ENCODE results near the gene ZNF407.

The ZNF407 gene

DNA sequence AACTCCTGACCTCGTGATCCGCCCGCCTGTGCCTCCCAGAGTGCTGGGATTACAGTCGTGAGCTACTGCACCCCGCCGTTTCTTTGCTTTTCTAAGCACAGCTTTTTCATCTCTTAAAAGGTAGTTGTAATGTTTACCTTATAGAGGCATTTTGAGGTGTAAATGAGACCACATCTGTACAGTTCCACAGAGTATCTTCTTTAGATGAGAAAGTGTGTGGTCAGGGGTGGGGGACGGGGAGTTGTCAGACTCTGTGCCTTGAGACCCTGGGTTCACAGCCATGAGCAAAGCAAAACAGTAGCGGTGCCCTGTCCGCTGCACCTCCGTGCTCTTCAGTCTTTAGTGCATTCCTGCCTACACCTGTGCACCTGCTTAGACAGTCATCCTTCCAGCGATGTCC, 251.6 kb downstream of the ZNF407 start:
- Histone ChIP-seq H3K4me1 (ENCODE audit: insufficient read depth, poor library complexity, severe bottlenecking) (no peaks in the 10 kb centered on the region), H3K27me3 (ENCODE audit: insufficient read depth, poor library complexity, severe bottlenecking) (no peaks in the 10 kb centered on the region), H3K4me3 (ENCODE audit: severe bottlenecking) (no peak overlapping the region), H3K9me3 (ENCODE audit: severe bottlenecking) (no peaks in the 10 kb centered on the region), H3K36me3 (ENCODE audit: low read depth) (no peaks in the 10 kb centered on the region), H3K27ac (ENCODE audit: poor library complexity, severe bottlenecking) (no peak overlapping the region)
- ATAC-seq (ENCODE audit: low read depth) (no peak), DNase-seq (ENCODE audit: low spot score) (no peak)
- TF ChIP-seq, protein P1, sequence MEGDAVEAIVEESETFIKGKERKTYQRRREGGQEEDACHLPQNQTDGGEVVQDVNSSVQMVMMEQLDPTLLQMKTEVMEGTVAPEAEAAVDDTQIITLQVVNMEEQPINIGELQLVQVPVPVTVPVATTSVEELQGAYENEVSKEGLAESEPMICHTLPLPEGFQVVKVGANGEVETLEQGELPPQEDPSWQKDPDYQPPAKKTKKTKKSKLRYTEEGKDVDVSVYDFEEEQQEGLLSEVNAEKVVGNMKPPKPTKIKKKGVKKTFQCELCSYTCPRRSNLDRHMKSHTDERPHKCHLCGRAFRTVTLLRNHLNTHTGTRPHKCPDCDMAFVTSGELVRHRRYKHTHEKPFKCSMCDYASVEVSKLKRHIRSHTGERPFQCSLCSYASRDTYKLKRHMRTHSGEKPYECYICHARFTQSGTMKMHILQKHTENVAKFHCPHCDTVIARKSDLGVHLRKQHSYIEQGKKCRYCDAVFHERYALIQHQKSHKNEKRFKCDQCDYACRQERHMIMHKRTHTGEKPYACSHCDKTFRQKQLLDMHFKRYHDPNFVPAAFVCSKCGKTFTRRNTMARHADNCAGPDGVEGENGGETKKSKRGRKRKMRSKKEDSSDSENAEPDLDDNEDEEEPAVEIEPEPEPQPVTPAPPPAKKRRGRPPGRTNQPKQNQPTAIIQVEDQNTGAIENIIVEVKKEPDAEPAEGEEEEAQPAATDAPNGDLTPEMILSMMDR (IDR thresholded peaks at IDR 0.05; ENCODE audit: poor library complexity, severe bottlenecking): no peak

DNA sequence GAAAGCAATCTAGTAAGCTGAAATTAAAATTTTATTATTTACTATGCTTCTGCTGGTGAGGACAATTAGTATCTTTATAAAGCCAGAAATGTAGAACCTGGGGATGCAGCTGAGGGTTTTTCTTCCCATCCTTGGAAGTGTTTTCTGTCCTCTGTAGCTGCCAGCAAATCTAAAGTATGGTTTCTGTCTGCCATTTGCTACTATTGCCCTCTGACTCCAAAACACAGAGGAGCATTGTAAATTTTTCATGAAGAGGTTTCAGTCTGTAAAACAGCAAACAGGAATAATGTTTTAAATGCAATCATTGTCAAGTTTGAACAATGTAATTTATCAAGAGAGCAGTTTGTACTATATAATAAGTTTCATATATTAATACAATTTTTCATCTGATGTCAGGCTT, 258.8 kb downstream of the ZNF407 start:
- no peaks in the 10 kb centered on the region for H3K36me3 ChIP-seq (ENCODE audit: low read depth)

DNA sequence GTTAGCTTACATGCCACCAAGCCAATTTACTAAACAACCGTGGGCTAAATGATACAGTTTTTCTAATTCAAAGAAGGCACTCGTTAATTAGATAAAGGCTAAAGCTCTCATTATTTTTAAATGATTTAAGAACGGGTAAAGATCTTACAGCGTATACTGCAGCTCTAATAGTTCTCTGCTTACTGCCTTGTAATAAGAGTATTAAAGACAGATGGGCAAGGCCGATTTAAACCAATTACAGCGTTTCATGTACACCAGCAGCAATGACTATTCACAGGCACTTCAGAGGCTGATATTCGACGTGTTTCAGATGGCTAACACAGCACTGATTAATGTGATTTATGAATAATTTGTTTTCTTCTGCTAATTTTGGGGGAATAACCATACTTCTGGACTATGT, 259.3 kb downstream of the ZNF407 start:
- Histone ChIP-seq H3K27me3 (ENCODE audit: insufficient read depth, poor library complexity, severe bottlenecking) (no peaks in the 10 kb centered on the region), H3K4me3 (ENCODE audit: severe bottlenecking) (no peak overlapping the region), H3K27ac (ENCODE audit: poor library complexity, severe bottlenecking) (no peak overlapping the region), H3K9me3 (ENCODE audit: severe bottlenecking) (no peaks in the 10 kb centered on the region), H3K4me1 (ENCODE audit: insufficient read depth, poor library complexity, severe bottlenecking) (no peaks in the 10 kb centered on the region), H3K36me3 (ENCODE audit: low read depth) (no peaks in the 10 kb centered on the region)
- TF ChIP-seq, protein P1 (IDR thresholded peaks at IDR 0.05; ENCODE audit: poor library complexity, severe bottlenecking): no peak
- ATAC-seq (ENCODE audit: low read depth) (no peak), DNase-seq (ENCODE audit: low spot score) (no peak)

More for the DNA sequence above, 258.8 kb downstream of the ZNF407 start:
- no peak overlapping the region for H3K4me3 ChIP-seq (ENCODE audit: severe bottlenecking)
- no peaks in the 10 kb centered on the region for H3K27me3 ChIP-seq (ENCODE audit: insufficient read depth, poor library complexity, severe bottlenecking)
- H3K9me3 ChIP-seq (ENCODE audit: severe bottlenecking): no peaks in the 10 kb centered on the region
- DNase-seq (ENCODE audit: low spot score) (no peak), ATAC-seq (ENCODE audit: low read depth) (no peak)
- TF ChIP-seq, protein P1 (IDR thresholded peaks at IDR 0.05; ENCODE audit: poor library complexity, severe bottlenecking): no peak
- no peaks in the 10 kb centered on the region for H3K4me1 ChIP-seq (ENCODE audit: insufficient read depth, poor library complexity, severe bottlenecking)
- H3K27ac ChIP-seq (ENCODE audit: poor library complexity, severe bottlenecking): no peak overlapping the region

DNA sequence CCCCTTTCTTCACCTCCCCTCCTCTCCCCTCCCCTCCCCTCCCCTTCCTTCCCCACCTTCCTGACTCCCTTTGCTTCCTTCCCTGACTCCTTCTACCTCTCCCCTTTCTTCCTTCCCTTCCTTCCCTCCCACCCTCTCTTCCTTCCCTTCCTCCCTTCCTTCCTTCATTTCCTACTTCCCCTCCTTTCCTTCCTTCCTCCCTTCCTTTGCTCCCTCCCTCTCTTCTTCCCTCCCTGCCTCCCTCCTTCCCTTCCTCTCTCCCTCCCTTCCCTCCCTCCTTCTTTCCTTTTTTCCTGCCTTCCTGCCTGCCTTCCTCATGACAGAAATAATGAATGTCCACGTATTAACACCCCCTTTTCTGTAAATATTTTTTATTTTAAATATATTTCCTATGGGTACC, 260.2 kb downstream of the ZNF407 start:
- DNase-seq (ENCODE audit: low spot score): no peak
- H3K27me3 ChIP-seq (ENCODE audit: insufficient read depth, poor library complexity, severe bottlenecking): no peaks in the 10 kb centered on the region

DNA sequence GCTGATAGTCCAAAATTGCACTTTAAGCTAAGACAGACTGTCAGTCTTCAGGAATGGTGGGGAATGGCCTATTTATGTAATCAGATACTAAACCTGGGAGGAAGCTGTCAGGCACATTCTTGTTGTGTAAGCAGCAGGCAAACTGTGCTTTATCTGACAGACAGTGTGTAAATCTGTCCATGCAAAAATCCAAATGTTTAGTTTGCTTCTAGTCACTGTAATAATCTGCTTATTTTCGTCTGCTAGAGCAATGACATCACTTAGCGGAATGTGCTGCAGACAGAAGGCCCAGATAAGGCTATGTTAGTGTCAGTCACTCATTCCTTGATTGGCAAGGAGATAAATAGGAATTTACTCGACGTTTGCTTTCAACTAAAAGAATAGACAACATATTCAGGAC, 263.5 kb downstream of the ZNF407 start:
- no peaks in the 10 kb centered on the region for H3K4me1 ChIP-seq (ENCODE audit: insufficient read depth, poor library complexity, severe bottlenecking)
- H3K27me3 ChIP-seq (ENCODE audit: insufficient read depth, poor library complexity, severe bottlenecking): no peaks in the 10 kb centered on the region
- H3K9me3 ChIP-seq (ENCODE audit: severe bottlenecking): no peaks in the 10 kb centered on the region
- no peak overlapping the region for H3K27ac ChIP-seq (ENCODE audit: poor library complexity, severe bottlenecking)
- TF ChIP-seq, protein P1 (IDR thresholded peaks at IDR 0.05; ENCODE audit: poor library complexity, severe bottlenecking): no peak
- ATAC-seq (ENCODE audit: low read depth) (no peak), DNase-seq (ENCODE audit: low spot score) (no peak)
- H3K36me3 ChIP-seq (ENCODE audit: low read depth): no peaks in the 10 kb centered on the region
- no peak overlapping the region for H3K4me3 ChIP-seq (ENCODE audit: severe bottlenecking)

More for the DNA sequence above, 260.2 kb downstream of the ZNF407 start:
- H3K36me3 ChIP-seq (ENCODE audit: low read depth): no peaks in the 10 kb centered on the region
- H3K4me3 ChIP-seq (ENCODE audit: severe bottlenecking): no peak overlapping the region
- H3K4me1 ChIP-seq (ENCODE audit: insufficient read depth, poor library complexity, severe bottlenecking): no peaks in the 10 kb centered on the region
- no peaks in the 10 kb centered on the region for H3K9me3 ChIP-seq (ENCODE audit: severe bottlenecking)
- TF ChIP-seq, protein P1 (IDR thresholded peaks at IDR 0.05; ENCODE audit: poor library complexity, severe bottlenecking): no peak
- ATAC-seq (ENCODE audit: low read depth): no peak
- H3K27ac ChIP-seq (ENCODE audit: poor library complexity, severe bottlenecking): no peak overlapping the region

All from RWPE2 (cell line).